Activated B cell treated with CpG ODN at 0.5 μM for 24 hours (primary cell): ENCODE data around the gene GSTP1. TPM values are rescaled to one million over a fixed set of nuclear protein-coding genes. Genes with fewer than 3 reads are reported as not detected.
"Not testable (repeated sequence)": the region's sequence is repeated elsewhere in the genome, so short reads cannot be mapped to it uniquely, and the experiment has no call there.

ENCODE experiments used
- ATAC-seq: fragments of 200-7000 bp; cut with Tn5 transposase; one replicate; pipeline ENCODE4 v1.10.0; 2021; ENCODE audit warnings: low read depth, mild to moderate bottlenecking, moderate library complexity
- CTCF ChIA-PET: fragments of 350-600 bp; sonication (Branson Sonifier 250); formaldehyde crosslinking; loops from one replicate; lab custom pipeline; 2021; ENCODE audit warnings: antibody characterized with exemption; lab: Charles Lee
- POLR2A ChIA-PET: fragments of 350-600 bp; sonication (Branson Sonifier 250); formaldehyde crosslinking; loops from one replicate; lab custom pipeline; 2021; ENCODE audit warnings: antibody characterized with exemption; lab: Charles Lee
- DNase-seq: peaks from one replicate; pipeline ENCODE4 v3.0.0; 2022
- H3K27ac Mint-ChIP-seq: one replicate; pipeline ENCODE4 v1.8.0; 2020; ENCODE audit warnings: mixed read lengths
- H3K27me3 Mint-ChIP-seq: one replicate; pipeline ENCODE4 v1.8.0; 2021; ENCODE audit warnings: mixed read lengths
- H3K36me3 Mint-ChIP-seq: one replicate; pipeline ENCODE4 v1.8.0; 2021; ENCODE audit warnings: low read depth, mixed read lengths
- H3K4me1 Mint-ChIP-seq: one replicate; pipeline ENCODE4 v1.8.0; 2021; ENCODE audit warnings: mixed read lengths
- H3K4me3 Mint-ChIP-seq: one replicate; pipeline ENCODE4 v1.8.0; 2020; ENCODE audit warnings: mild to moderate bottlenecking, mixed read lengths
- H3K9me3 Mint-ChIP-seq: one replicate; pipeline ENCODE4 v1.8.0; 2020; ENCODE audit warnings: mixed read lengths
- CTCF ChIP-seq: fragments of 200-600 bp; IDR thresholded peaks from one replicate; pipeline ENCODE4 v1.8.0; 2022; ENCODE audit warnings: antibody characterized with exemption, mild to moderate bottlenecking
- intact Hi-C: fragments of 100-400 bp; cut with micrococcal nuclease; formaldehyde crosslinking; loops from one replicate; pipeline ENCODE4 v1.15.1; 2024
- total RNA-seq: library from RNA; stranded (reverse); gene quantifications from 2 replicates; pipeline ENCODE4 v1.2.3, GENCODE V29; 2022

Gene GSTP1
- total RNA-seq, 1 donor from 2014 or later: 331 TPM

GRCh38 chr11:67626131-67626833 is 42.7 kb downstream of the GSTP1 start:
- not testable (repeated sequence) for ATAC-seq, H3K27ac Mint-ChIP-seq, H3K36me3 Mint-ChIP-seq, H3K27me3 Mint-ChIP-seq, H3K9me3 Mint-ChIP-seq, H3K4me3 Mint-ChIP-seq
- peak; percentile 13 for DNase-seq
- H3K4me1 Mint-ChIP-seq: peaks cover 13% of the 10 kb centered on the region
- POLR2A ChIA-PET: interaction anchor here (1.2 to 4.3 kb wide), 2 partner anchors 12 to 43 kb away, joined by 4 to 58 read pairs; partner anchors contain the start of gene GSTP1
- CTCF ChIA-PET: interaction anchor here (2.2 to 4.7 kb wide), 2 partner anchors 12 to 22 kb away, joined by 7 to 28 read pairs; no protein-coding TSS in a partner anchor
- intact Hi-C loops: loop anchor here (5.0 kb wide), 1 partner anchor 166 kb away; no protein-coding TSS in a partner anchor

- H3K4me3 Mint-ChIP-seq: no peak overlapping the region
- CTCF ChIA-PET: interaction anchor here (2.2 to 4.7 kb wide), 2 partner anchors 12 to 22 kb away, joined by 7 to 28 read pairs; no protein-coding TSS in a partner anchor
- intact Hi-C loops: loop anchor here (5.0 kb wide), 1 partner anchor 165 kb away; no protein-coding TSS in a partner anchor
These were observed 43.4 kb downstream of the GSTP1 start for GRCh38 chr11:67626970-67627369.

GRCh38 chr11:67627441-67627811 is 43.8 kb downstream of the GSTP1 start:
- H3K27me3 Mint-ChIP-seq: no peaks in the 10 kb centered on the region
- no peak for ATAC-seq
- peaks cover 13% of the 10 kb centered on the region for H3K4me1 Mint-ChIP-seq
- intact Hi-C loops: loop anchor here (5.0 kb wide), 1 partner anchor 165 kb away; no protein-coding TSS in a partner anchor
- DNase-seq: no peak
- H3K36me3 Mint-ChIP-seq: peaks cover 1% of the 10 kb centered on the region
- ChIA-PET CTCF (interaction anchor here (2.2 to 4.7 kb wide), 2 partner anchors 13 to 21 kb away, joined by 7 to 28 read pairs; no protein-coding TSS in a partner anchor), POLR2A (interaction anchor here (1.2 to 4.3 kb wide), 2 partner anchors 13 to 44 kb away, joined by 4 to 58 read pairs; partner anchors contain the start of gene GSTP1)
- no peak overlapping the region for H3K4me3 Mint-ChIP-seq
- TF ChIP-seq CTCF: no peak
- H3K9me3 Mint-ChIP-seq: no peaks in the 10 kb centered on the region
- no peak overlapping the region for H3K27ac Mint-ChIP-seq

More at GRCh38 chr11:67626970-67627369, 43.4 kb downstream of the GSTP1 start:
- ATAC-seq (no peak), DNase-seq (no peak)
- H3K36me3 Mint-ChIP-seq: peaks cover 1% of the 10 kb centered on the region
- POLR2A ChIA-PET: interaction anchor here (1.2 to 4.3 kb wide), 2 partner anchors 13 to 43 kb away, joined by 4 to 58 read pairs; partner anchors contain the start of gene GSTP1
- H3K9me3 Mint-ChIP-seq: no peaks in the 10 kb centered on the region
- H3K27me3 Mint-ChIP-seq: no peaks in the 10 kb centered on the region
- H3K27ac Mint-ChIP-seq: no peak overlapping the region
- no peak for TF ChIP-seq CTCF
- H3K4me1 Mint-ChIP-seq: peaks cover 13% of the 10 kb centered on the region

GRCh38 chr11:67627812-67628624 is 44.4 kb downstream of the GSTP1 start:
- ATAC-seq (no peak), DNase-seq (no peak)
- intact Hi-C loops: loop anchor here (2.0 to 5.0 kb wide), 2 partner anchors 63 to 164 kb away; no protein-coding TSS in a partner anchor
- Mint-ChIP-seq H3K27ac (peak overlapping the region; percentile 1), H3K9me3 (no peaks in the 10 kb centered on the region), H3K4me1 (peaks cover 13% of the 10 kb centered on the region), H3K36me3 (peaks cover 1% of the 10 kb centered on the region), H3K27me3 (no peaks in the 10 kb centered on the region), H3K4me3 (no peak overlapping the region)
- ChIA-PET POLR2A (interaction anchor here (1.2 to 4.3 kb wide), 4 partner anchors 14 to 227 kb away, joined by 4 to 58 read pairs (median 15); partner anchors contain the start of genes GSTP1 and PPP1CA), CTCF (interaction anchor here (1.4 to 4.7 kb wide), 4 partner anchors 14 to 56 kb away, joined by 3 to 43 read pairs (median 18); no protein-coding TSS in a partner anchor)
- no peak for TF ChIP-seq CTCF
